Measurements from ENCODE around the gene PRDM16.

The PRDM16 gene

GRCh38 chr1:3315399-3316339 lies 246.7 kb downstream of the PRDM16 start:
- no peak for DNase-seq

DNA sequence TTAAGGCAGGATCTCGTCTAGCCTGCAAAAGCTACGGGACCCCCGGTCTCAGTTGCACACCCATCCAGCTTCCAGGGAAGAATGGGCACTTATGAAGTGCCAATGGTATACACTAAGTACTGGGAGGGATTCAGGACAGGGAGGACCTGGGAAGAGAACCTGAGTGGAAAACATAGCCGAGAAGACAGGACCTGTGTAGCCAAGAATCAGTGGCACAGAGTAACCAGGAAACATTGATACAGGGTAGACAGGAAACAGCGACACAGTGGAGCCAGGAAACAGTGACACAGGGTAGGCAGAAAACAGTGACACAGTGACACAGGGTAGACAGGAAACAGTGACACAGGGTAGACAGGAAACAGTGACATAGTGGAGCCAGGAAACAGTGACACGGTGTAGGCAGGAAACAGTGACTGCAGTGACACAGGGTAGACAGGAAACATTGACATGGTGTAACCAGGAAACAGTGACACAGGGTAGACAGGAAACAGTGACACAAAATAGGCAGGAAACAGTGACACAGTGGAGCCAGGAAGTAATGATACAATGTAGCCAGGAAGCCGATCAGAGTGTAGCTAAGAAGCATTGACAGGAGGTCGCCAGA lies 247.4 kb downstream of the PRDM16 start:
- no peak for DNase-seq

DNA sequence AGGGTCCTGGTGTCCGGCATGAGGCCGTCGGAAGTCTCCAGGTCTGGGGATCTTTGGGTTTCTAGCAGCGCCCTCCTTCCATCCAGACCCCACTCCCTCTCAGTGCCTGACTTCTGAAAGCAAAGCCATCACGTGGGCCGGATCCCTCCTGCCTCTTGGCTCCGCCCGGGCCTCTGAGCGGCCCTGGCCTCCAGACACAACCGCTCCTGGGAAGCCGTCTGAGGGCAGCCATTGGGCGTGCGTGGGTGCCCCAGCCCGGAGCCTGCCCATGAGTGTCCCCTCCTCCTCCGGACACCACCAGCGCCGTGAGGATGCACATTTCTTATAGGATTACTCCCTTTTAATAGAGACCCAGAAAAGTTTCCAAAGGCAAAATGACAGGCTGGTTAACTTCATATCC lies 248.5 kb downstream of the PRDM16 start:
- DNase-seq: no peak

- DNase-seq: no peak
Measured at GRCh38 chr1:3318329-3318728, 249.3 kb downstream of the PRDM16 start.

GRCh38 chr1:3319874-3320245 lies 250.9 kb downstream of the PRDM16 start:
- DNase-seq: peak; percentile 33 to 46

DNA sequence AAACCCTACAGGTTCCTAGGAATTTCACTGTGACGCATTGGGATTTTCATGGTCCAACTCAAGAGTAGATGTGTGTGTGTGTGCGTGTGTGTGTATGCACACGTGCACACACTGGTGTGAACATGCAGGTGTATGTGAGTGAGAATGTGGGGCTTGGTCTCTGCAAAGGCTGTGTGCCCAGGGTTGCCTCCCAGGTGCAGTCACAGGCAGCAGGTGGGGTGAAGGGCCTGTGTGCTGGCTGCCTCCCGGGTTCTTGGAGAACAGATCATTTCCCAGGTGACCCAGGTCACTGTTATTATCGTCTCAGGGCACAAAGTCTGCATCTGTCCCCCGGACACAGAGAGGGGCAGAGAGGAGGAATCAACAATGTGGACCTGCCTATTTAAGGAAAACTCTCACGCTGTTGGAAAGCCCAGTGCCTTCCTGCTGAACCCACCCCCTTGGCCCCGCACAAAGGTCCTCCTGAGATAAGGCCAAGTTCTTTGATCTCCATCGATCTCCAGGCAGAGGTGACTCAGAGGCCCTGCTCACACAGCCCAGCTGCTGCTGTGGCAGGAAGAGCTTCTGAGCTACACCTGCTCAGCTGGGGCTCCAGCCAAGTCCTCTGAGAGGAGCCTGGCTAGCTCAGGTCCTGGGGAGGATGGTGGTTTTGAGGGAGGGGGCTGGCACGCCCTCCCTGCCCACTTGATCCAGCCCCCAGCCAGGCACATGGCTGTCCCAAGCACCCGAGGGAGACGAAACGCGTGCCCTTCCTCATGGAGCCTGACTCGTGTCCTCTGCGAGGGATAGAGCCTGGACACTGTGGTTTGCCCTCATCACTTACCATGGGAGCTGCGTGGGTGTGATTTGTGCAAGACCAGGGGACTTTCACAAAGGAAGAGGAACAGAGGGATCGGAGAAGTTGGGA lies 251.5 kb downstream of the PRDM16 start:
- no peak for DNase-seq

- DNase-seq: no peak
Measured at GRCh38 chr1:3321559-3322449, 252.8 kb downstream of the PRDM16 start.

DNA sequence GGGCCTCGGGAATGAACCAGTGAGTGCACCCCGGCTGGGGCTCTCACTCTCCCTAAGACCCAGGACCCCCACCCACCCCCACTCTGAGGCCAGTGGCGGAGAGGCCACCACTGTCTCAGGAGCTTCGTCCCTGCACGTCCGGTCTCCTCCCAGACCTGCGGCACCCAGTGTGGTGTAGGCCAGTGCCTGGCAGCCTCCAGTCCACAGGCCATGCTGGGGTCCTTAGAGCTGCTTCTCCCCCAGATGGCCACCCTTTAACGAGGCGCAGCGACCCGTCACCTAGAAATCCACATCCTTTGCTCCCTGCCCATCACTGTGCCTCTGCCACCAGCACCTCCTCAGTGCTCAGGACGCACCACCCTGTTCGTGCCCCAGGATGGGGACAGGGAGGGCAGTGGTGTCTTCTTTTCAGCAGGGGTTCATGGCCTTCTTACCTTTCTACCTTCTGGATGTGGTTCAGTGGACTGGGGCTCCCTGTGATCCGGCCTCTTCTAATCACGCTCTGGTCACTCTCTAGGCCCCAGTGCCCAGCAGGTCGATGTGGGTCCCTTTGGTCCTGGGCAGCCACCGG lies 253.5 kb downstream of the PRDM16 start:
- no peak for DNase-seq

GRCh38 chr1:3323021-3323795 lies 254.2 kb downstream of the PRDM16 start:
- no peak for DNase-seq

GRCh38 chr1:3323796-3324703 lies 255.0 kb downstream of the PRDM16 start:
- DNase-seq: no peak

DNA sequence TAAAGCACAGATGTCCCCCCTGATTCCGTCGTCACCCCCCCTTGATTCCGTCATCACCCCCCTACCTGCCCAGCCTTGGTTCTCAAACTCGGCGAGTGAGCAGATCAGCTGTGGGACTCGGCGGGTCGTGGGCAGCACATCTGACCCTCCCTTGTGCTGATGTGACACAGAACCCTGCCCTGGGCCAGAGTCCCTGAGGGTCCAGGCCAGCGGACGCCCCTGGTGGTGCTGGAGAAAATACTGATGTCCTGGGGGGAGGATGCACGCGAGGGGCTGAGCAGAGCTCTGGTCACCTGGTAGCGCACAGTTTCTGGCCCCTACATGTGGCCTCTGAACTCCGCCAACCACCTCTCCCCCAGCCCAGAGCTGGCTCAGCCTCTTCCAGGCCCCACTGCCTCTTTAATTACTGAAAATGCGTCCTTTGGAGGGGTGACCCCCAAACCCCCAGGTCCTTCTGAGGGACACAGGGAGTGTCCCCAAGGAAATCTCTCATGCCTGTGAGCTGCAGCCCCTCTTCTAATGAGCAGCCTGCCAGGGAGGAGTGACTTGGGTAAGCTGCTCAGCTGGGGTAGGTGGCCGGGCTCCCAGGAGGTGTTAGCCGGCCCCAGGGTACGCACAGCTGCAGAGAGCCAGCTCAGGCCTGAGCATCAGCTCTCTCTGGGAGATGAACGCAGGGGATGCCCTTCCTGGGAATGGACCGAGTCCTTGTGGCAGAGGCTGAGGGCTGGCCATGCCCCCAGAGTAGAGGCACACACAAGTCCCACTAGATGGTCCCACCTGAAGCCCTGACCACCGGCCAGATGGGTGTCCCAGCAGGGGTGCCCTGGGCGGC lies 255.9 kb downstream of the PRDM16 start:
- DNase-seq: no peak

DNA sequence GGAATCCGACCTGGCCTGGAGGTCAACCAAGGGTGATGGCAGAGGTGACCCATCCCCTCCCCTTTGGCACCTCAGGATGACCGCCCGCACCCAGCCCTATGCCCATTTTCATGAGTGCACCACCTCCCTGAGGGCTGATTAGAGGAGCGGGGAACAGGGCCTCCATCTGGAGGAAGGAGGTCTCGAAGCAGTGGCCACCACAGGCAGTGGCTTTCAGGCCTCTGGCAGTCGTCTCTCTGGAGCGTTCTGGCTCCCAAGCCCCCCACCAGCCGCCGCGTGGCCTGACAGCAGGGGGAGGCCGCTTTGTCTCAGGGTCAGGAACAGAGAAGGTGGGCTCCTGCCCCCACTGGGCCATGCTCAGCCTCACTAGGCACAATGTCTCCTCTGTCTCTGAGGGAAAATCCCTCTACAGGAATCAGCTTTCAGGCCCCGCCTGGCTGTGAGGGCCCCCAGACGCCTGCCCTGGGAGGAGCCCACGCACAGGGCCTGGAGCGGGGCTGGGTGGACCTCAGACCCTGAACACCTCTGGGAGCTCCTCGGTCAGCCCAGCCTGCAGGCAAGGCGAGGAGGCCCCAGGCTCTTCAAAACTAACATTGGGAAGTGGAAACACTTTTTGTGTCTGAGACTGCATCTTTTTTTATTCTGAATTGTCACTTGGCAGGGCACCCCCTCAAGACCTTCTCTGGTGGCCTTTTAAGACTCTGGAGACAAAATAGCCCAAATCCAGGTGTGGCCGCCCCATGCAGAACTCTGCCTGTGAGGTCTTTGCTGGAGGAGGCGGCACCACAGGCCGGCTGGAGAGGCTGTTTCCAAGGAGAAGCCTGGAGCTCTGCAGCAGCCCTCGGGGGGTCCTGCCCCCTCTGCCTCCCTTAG lies 257.7 kb downstream of the PRDM16 start:
- DNase-seq: no peak

- no peak for DNase-seq
Measured at GRCh38 chr1:3327389-3327702, 258.3 kb downstream of the PRDM16 start.

DNA sequence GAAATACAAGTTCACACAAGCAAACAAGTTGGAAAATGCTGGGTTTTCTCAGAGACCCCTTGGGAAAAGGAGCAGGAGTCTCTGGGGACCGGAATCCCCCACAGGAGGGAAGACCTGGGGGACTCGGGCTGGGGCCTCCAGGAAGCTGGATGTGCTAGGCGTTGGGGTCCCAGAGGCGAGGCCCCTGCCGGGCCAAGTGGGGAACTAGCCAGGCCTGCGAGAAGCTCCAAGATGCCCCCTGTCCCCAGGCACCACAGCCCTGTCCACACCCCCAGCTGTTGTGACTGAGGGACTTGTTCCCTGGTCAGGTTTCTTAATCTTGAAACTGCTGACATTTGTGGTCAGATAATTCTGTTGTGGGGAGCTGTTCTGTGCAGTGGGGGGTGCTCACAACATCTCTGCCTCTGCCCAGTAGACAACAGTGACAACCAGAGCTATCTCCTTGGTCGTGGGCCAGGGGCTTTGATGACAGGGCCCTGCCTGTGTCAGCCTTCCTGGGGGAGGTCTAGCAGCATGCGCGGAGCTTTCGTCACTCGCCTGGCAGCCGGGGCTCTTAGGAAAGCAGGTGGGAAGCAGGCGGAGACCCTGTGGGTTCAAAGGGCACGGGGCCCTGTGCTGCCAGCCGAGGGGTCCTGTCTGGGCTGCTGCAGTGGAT lies 259.1 kb downstream of the PRDM16 start:
- DNase-seq: no peak

- no peak for DNase-seq
Measured at GRCh38 chr1:3329640-3330281, 260.8 kb downstream of the PRDM16 start.

DNA sequence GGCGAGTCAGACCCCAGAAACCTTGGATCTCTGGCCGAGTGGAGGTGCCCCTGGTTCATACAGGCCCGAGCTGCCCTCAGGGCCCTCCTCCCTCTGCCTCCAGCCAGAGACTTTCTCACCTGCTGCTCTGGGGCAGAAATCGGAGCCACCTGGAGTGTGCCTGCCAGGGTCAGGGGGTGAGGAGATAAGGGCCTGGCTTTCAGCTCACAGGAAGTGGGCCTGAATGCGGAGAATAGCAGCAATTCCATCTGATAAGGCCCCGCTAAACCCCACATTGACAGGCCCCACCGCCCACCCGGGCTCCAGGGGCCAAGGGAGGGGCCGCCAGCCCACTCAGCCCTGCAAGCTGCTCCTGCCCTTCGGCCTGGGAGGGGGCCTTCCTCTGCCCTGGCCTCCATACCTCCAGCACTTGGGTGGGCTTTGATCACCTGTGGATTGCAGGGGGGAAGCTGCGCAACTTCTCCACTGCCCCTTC lies 261.8 kb downstream of the PRDM16 start:
- DNase-seq: no peak

DNA sequence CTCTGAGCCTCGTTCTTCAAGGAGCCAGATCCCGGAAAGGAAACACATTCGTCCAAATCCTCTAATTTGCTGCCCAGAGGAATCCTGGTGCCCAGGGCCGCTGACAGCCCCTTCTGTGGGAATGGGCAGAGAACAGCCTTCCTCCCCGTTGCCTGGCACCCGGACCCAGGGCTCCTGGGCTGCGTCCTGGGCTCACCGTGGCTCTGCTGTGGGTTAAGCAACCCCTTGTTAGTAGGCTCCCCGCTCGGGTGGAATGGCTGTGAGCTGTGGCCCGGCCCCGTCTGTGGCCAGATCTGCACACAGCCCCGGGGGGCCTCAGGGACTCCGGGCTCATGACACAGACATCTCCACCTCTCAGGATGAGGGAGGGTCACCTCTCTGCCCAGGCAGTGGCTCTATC lies 262.6 kb downstream of the PRDM16 start:
- no peak for DNase-seq
